Measurements from ENCODE around the gene ADAMTS2. TPM values are rescaled to one million over a fixed set of nuclear protein-coding genes. Genes with fewer than 3 reads are reported as not detected.

The ADAMTS2 gene
- total and polyA plus RNA-seq, 2 of the 8 experiments (the other 6 are each of a cell fraction or from before 2014, with no cell fraction given): 6.6 to 7.3 TPM

- FAIRE-seq: no peak
- H4K91ac ChIP-seq (replicated peaks; ENCODE audit: insufficient read length, low read length): no peak overlapping the region
- no peak overlapping the region for H3K4me3 ChIP-seq (ENCODE audit: extremely low read depth in 1 of 4, insufficient read depth in 2 of 4, low read depth in 3 of 4, low read length in 4 of 4)
- no peak overlapping the region for H2AK5ac ChIP-seq (ENCODE audit: low read depth, low read length)
- no peak overlapping the region for H3K27ac ChIP-seq (ENCODE audit: low read depth, low read length)
- no peaks in the 10 kb centered on the region for H3K9me3 ChIP-seq (ENCODE audit: insufficient read depth in 2 of 2, low read depth in 1 of 2, low read length in 1 of 2)
- H3K79me2 ChIP-seq (ENCODE audit: control insufficient read depth in 1 of 2, insufficient read depth in 2 of 2, low read length in 2 of 2): no peaks in the 10 kb centered on the region
- DNase-seq (ENCODE audit: low read depth in 1 of 2, low spot score in 2 of 2): no peak
- ChIA-PET CTCF (ENCODE audit: partially characterized antibody) (interaction anchor here (1.3 kb wide), 1 partner anchor 20 kb away, joined by 4 read pairs; no protein-coding TSS in a partner anchor), POLR2A (ENCODE audit: partially characterized antibody) (no interaction called here)
- H2BK20ac ChIP-seq (ENCODE audit: low read length): no peak overlapping the region
- no peak overlapping the region for H3K4ac ChIP-seq (replicated peaks; ENCODE audit: insufficient read length, low read depth, low read length)
- no peak overlapping the region for H3K14ac ChIP-seq (ENCODE audit: insufficient read length)
- no peaks in the 10 kb centered on the region for H3K79me1 ChIP-seq (ENCODE audit: low read depth, low read length)
- no peaks in the 10 kb centered on the region for H3K27me3 ChIP-seq (replicated peaks in 1 of 4; ENCODE audit: control insufficient read depth in 3 of 4, extremely low read depth in 1 of 4, insufficient read depth in 3 of 4, low read length in 3 of 4)
- no peaks in the 10 kb centered on the region; a peak in 1 of 7 replicates for H3K4me1 ChIP-seq (replicated peaks in 1 of 4; ENCODE audit: control insufficient read depth in 3 of 4, insufficient read depth in 4 of 4, low read length in 3 of 4)
- no peaks in the 10 kb centered on the region for H3K23me2 ChIP-seq (ENCODE audit: low read depth, low read length)
- H2BK12ac ChIP-seq (ENCODE audit: low read depth, low read length): no peak overlapping the region
- H3K18ac ChIP-seq (ENCODE audit: extremely low read depth, low read length): no peak overlapping the region
- H2BK5ac ChIP-seq (ENCODE audit: low read depth, low read length): no peak overlapping the region
- no peak overlapping the region for H2BK120ac ChIP-seq (replicated peaks; ENCODE audit: low read depth, low read length)
- H3K36me3 ChIP-seq (ENCODE audit: control insufficient read depth in 2 of 4, insufficient read depth in 4 of 4, low read length in 3 of 4): no peaks in the 10 kb centered on the region
- TF ChIP-seq KDM5A (IDR thresholded peaks at IDR 0.05; ENCODE audit: low read length) (no peak), FOSL1 (IDR thresholded peaks at IDR 0.05; ENCODE audit: insufficient read depth, low read depth, low read length) (no peak), TAF7 (optimal IDR thresholded peaks at IDR 0.05; ENCODE audit: borderline replicate concordance, low read depth, low read length) (no peak), SUZ12 (IDR thresholded peaks at IDR 0.05; ENCODE audit: low read length) (no peak), CTBP2 (IDR thresholded peaks at IDR 0.05; ENCODE audit: borderline replicate concordance, insufficient read depth, insufficient read length, low read length) (no peak), POU5F1 (IDR thresholded peaks at IDR 0.05; ENCODE audit: low read depth, low read length) (no peak), POLR2A (IDR thresholded peaks at IDR 0.05; ENCODE audit: control extremely low read depth in 1 of 2, low read depth in 2 of 2, low read length in 2 of 2) (no peak)
- no peak overlapping the region for H2BK15ac ChIP-seq (ENCODE audit: low read length)
- no peak overlapping the region for H3K9ac ChIP-seq (replicated peaks in 1 of 4; ENCODE audit: extremely low read depth in 1 of 4, low read depth in 3 of 4, low read length in 3 of 4)
- no peaks in the 10 kb centered on the region for H4K20me1 ChIP-seq (replicated peaks in 1 of 2; ENCODE audit: control insufficient read depth in 1 of 2, insufficient read depth in 2 of 2, low read length in 2 of 2)
- H3K56ac ChIP-seq (replicated peaks; ENCODE audit: insufficient read length, low read depth, low read length): no peak overlapping the region
- H2AFZ ChIP-seq (ENCODE audit: low read length): no peak overlapping the region
- no peak overlapping the region for H4K5ac ChIP-seq (ENCODE audit: insufficient read length, low read depth, low read length)
- H3K23ac ChIP-seq (ENCODE audit: insufficient read length): no peak overlapping the region
- 97% methylated on average over 5 of the region's 5 CpGs; no CpG with 5 or more reads in 1 of the 2 experiments for WGBS, 2 experiments (ENCODE audit: extremely low coverage in 1 of 2, insufficient coverage in 1 of 2, insufficient read length in 1 of 2, insufficient replicate concordance in 2 of 2, low coverage in 1 of 2, low lambda C conversion rate in 2 of 2, missing lambda C conversion rate in 1 of 2)
- H3K4me2 ChIP-seq (ENCODE audit: insufficient read depth in 1 of 2, low read depth in 2 of 2, low read length in 2 of 2): no peak overlapping the region
- H4K8ac ChIP-seq (ENCODE audit: extremely low read depth, insufficient read depth, low read length): no peak overlapping the region
Observed at GRCh38 chr5:179304466-179304865, 40.8 kb downstream of the ADAMTS2 start.
